ENCODE data around the gene CTBP2.

CTBP2 gene

GRCh38 chr10:125016123-125016522 is 144.2 kb downstream of the CTBP2 start:
- Histone ChIP-seq H3K4me1 (ENCODE audit: low read length) (no peaks in the 10 kb centered on the region), H3K27ac (ENCODE audit: low read length) (no peak overlapping the region), H3K9me3 (replicated peaks; ENCODE audit: insufficient read depth, low read length) (no peaks in the 10 kb centered on the region), H2AFZ (ENCODE audit: low read length) (no peak overlapping the region), H3K27me3 (replicated peaks; ENCODE audit: insufficient read depth, low read length) (peaks cover 96% of the 10 kb centered on the region), H3K36me3 (replicated peaks; ENCODE audit: insufficient read depth, low read length) (no peaks in the 10 kb centered on the region), H3F3A (ENCODE audit: insufficient read depth, low read length) (no peaks in the 10 kb centered on the region), H4K20me1 (ENCODE audit: insufficient read depth, low read length) (no peaks in the 10 kb centered on the region), H3K4me2 (ENCODE audit: low read depth, low read length) (no peak overlapping the region), H3K79me2 (ENCODE audit: low read length) (no peaks in the 10 kb centered on the region), H3K9me2 (replicated peaks; ENCODE audit: insufficient read depth, low read length) (no peaks in the 10 kb centered on the region), H3K4me3 (ENCODE audit: low read length) (no peak overlapping the region), H3K9ac (ENCODE audit: low read length) (no peak overlapping the region)
- no peak for DNase-seq
- TF ChIP-seq CTCF (IDR thresholded peaks at IDR 0.05; ENCODE audit: low read length) = no peak
- TF ChIP-seq EZH2phosphoT487 (IDR thresholded peaks at IDR 0.05; ENCODE audit: low read length) = no peak
- TF ChIP-seq EZH2 (optimal IDR thresholded peaks at IDR 0.05; ENCODE audit: low read depth, low read length) = no peak

GRCh38 chr10:125015356-125015944 is 144.9 kb downstream of the CTBP2 start:
- Histone ChIP-seq H2AFZ (ENCODE audit: low read length) (no peak overlapping the region), H3K9me3 (replicated peaks; ENCODE audit: insufficient read depth, low read length) (no peaks in the 10 kb centered on the region), H4K20me1 (ENCODE audit: insufficient read depth, low read length) (no peaks in the 10 kb centered on the region), H3K79me2 (ENCODE audit: low read length) (no peaks in the 10 kb centered on the region), H3K4me1 (ENCODE audit: low read length) (no peaks in the 10 kb centered on the region), H3K27ac (ENCODE audit: low read length) (no peak overlapping the region), H3K4me3 (ENCODE audit: low read length) (no peak overlapping the region), H3K9ac (ENCODE audit: low read length) (no peak overlapping the region), H3K27me3 (replicated peaks; ENCODE audit: insufficient read depth, low read length) (peaks cover 96% of the 10 kb centered on the region), H3F3A (ENCODE audit: insufficient read depth, low read length) (no peaks in the 10 kb centered on the region), H3K4me2 (ENCODE audit: low read depth, low read length) (no peak overlapping the region), H3K36me3 (replicated peaks; ENCODE audit: insufficient read depth, low read length) (no peaks in the 10 kb centered on the region), H3K9me2 (replicated peaks; ENCODE audit: insufficient read depth, low read length) (no peaks in the 10 kb centered on the region)
- no peak for TF ChIP-seq EZH2phosphoT487 (IDR thresholded peaks at IDR 0.05; ENCODE audit: low read length)
- TF ChIP-seq CTCF (IDR thresholded peaks at IDR 0.05; ENCODE audit: low read length) = no peak
- no peak for TF ChIP-seq EZH2 (optimal IDR thresholded peaks at IDR 0.05; ENCODE audit: low read depth, low read length)
- no peak for DNase-seq

GRCh38 chr10:125014836-125015355 is 145.5 kb downstream of the CTBP2 start:
- peaks cover 97% of the 10 kb centered on the region for H3K27me3 ChIP-seq (replicated peaks; ENCODE audit: insufficient read depth, low read length)
- no peak overlapping the region for H3K4me3 ChIP-seq (ENCODE audit: low read length)
- no peaks in the 10 kb centered on the region for H3F3A ChIP-seq (ENCODE audit: insufficient read depth, low read length)
- no peak overlapping the region for H3K27ac ChIP-seq (ENCODE audit: low read length)
- H3K79me2 ChIP-seq (ENCODE audit: low read length) = no peaks in the 10 kb centered on the region
- no peaks in the 10 kb centered on the region for H3K9me3 ChIP-seq (replicated peaks; ENCODE audit: insufficient read depth, low read length)
- no peaks in the 10 kb centered on the region for H4K20me1 ChIP-seq (ENCODE audit: insufficient read depth, low read length)
- no peak for TF ChIP-seq EZH2 (optimal IDR thresholded peaks at IDR 0.05; ENCODE audit: low read depth, low read length)
- no peak for TF ChIP-seq EZH2phosphoT487 (IDR thresholded peaks at IDR 0.05; ENCODE audit: low read length)
- no peak for TF ChIP-seq CTCF (IDR thresholded peaks at IDR 0.05; ENCODE audit: low read length)
- DNase-seq = no peak
- no peak overlapping the region for H3K4me2 ChIP-seq (ENCODE audit: low read depth, low read length)
- H3K4me1 ChIP-seq (ENCODE audit: low read length) = no peaks in the 10 kb centered on the region
- no peaks in the 10 kb centered on the region for H3K9me2 ChIP-seq (replicated peaks; ENCODE audit: insufficient read depth, low read length)
- no peak overlapping the region for H2AFZ ChIP-seq (ENCODE audit: low read length)
- no peaks in the 10 kb centered on the region for H3K36me3 ChIP-seq (replicated peaks; ENCODE audit: insufficient read depth, low read length)
- H3K9ac ChIP-seq (ENCODE audit: low read length) = no peak overlapping the region

All from MM.1S (cell line).